WTC11 (cell line): Measurements from ENCODE around the gene BARX2. TPM values are rescaled to one million over a fixed set of nuclear protein-coding genes. Genes with fewer than 3 reads are reported as not detected.

Source experiments
- ATAC-seq: fragments of 200-7000 bp; cut with Tn5 transposase; 2 replicates; pipeline ENCODE4 v1.10.0; 2021; ENCODE audit warnings: mild to moderate bottlenecking, moderate library complexity
- CTCF ChIA-PET: fragments of 300-600 bp; sonication (Branson Sonifier 250); formaldehyde crosslinking; loops from one replicate; lab custom pipeline; 2021; ENCODE audit warnings: antibody characterized with exemption; lab: Charles Lee
- POLR2A ChIA-PET: fragments of 350-600 bp; sonication (Branson Sonifier 250); formaldehyde crosslinking; loops from one replicate; lab custom pipeline; 2021; ENCODE audit warnings: antibody characterized with exemption; lab: Charles Lee
- DNase-seq: peaks from one replicate; pipeline ENCODE4 v3.0.0; 2021; ENCODE audit warnings: low spot score
- H3K27ac Mint-ChIP-seq: 2 replicates; pipeline ENCODE4 v1.8.0; 2021; ENCODE audit warnings: mixed read lengths
- H3K27me3 Mint-ChIP-seq: 2 replicates; pipeline ENCODE4 v1.8.0; 2021; ENCODE audit warnings: low read depth, mild to moderate bottlenecking, moderate library complexity, mixed read lengths
- H3K36me3 Mint-ChIP-seq: 2 replicates; pipeline ENCODE4 v1.8.0; 2021; ENCODE audit warnings: mixed read lengths
- H3K4me1 Mint-ChIP-seq: 2 replicates; pipeline ENCODE4 v1.8.0; 2022; ENCODE audit warnings: mixed read lengths
- H3K4me3 Mint-ChIP-seq: 2 replicates; pipeline ENCODE4 v1.8.0; 2021; ENCODE audit warnings: mild to moderate bottlenecking, moderate library complexity, mixed read lengths
- H3K9me3 Mint-ChIP-seq: 2 replicates; pipeline ENCODE4 v1.8.0; 2021; ENCODE audit warnings: mixed read lengths
- AR ChIP-seq: fragments of 250-450 bp; sonication (Bioruptor Pico); IDR thresholded peaks from 2 replicates; pipeline ENCODE4 v1.9.0; 2021; ENCODE audit warnings: mild to moderate bottlenecking
- ATF1 ChIP-seq: sonication (generic); formaldehyde crosslinking; IDR thresholded peaks from 2 replicates; pipeline ENCODE4 v1.8.1; 2023; ENCODE audit warnings: mild to moderate bottlenecking, moderate library complexity, missing genetic modification reagents
- ATF2 ChIP-seq: sonication (generic); formaldehyde crosslinking; IDR thresholded peaks from 2 replicates; pipeline ENCODE4 v1.8.1; 2022; ENCODE audit warnings: low read depth, missing genetic modification reagents, borderline replicate concordance
- CDX4 ChIP-seq: fragments of 250-450 bp; sonication (Bioruptor Pico); IDR thresholded peaks from 2 replicates; pipeline ENCODE4 v1.9.0; 2021; ENCODE audit warnings: moderate library complexity, mild to moderate bottlenecking, inconsistent platforms, borderline replicate concordance
- CREB1 ChIP-seq: sonication (generic); formaldehyde crosslinking; IDR thresholded peaks from 2 replicates; pipeline ENCODE4 v1.8.0; 2023; ENCODE audit warnings: mild to moderate bottlenecking, missing genetic modification reagents
- CTCF ChIP-seq: fragments of 200-600 bp; IDR thresholded peaks from 2 replicates; pipeline ENCODE4 v1.8.0; 2022; ENCODE audit warnings: antibody characterized with exemption
- ELF4 ChIP-seq: sonication (generic); formaldehyde crosslinking; IDR thresholded peaks from 2 replicates; pipeline ENCODE4 v1.8.1; 2022; ENCODE audit warnings: low read depth, mild to moderate bottlenecking, moderate library complexity, missing genetic modification reagents
- FOXK1 ChIP-seq: sonication (generic); formaldehyde crosslinking; IDR thresholded peaks from 2 replicates; pipeline ENCODE4 v1.8.0; 2022; ENCODE audit warnings: mild to moderate bottlenecking, moderate library complexity, missing genetic modification reagents
- HMGXB4 ChIP-seq: sonication (generic); formaldehyde crosslinking; IDR thresholded peaks from 2 replicates; pipeline ENCODE4 v1.8.1; 2023; ENCODE audit warnings: mild to moderate bottlenecking, moderate library complexity, missing genetic modification reagents
- IRF1 ChIP-seq: sonication (generic); formaldehyde crosslinking; IDR thresholded peaks from 2 replicates; pipeline ENCODE4 v1.8.0; 2023; ENCODE audit warnings: missing genetic modification reagents
- KAT7 ChIP-seq: sonication (generic); formaldehyde crosslinking; IDR thresholded peaks from 2 replicates; pipeline ENCODE4 v1.8.1; 2023; ENCODE audit warnings: missing genetic modification reagents, mild to moderate bottlenecking, borderline replicate concordance
- MXD4 ChIP-seq: fragments of 250-450 bp; sonication (Bioruptor Pico); IDR thresholded peaks from 2 replicates; pipeline ENCODE4 v1.8.0; 2021; ENCODE audit warnings: mild to moderate bottlenecking, moderate library complexity, borderline replicate concordance
- NFATC4 ChIP-seq: fragments of 250-450 bp; sonication (Bioruptor Pico); IDR thresholded peaks from 2 replicates; pipeline ENCODE4 v1.9.0; 2021; ENCODE audit warnings: mild to moderate bottlenecking
- SMAD3 ChIP-seq: sonication (generic); formaldehyde crosslinking; IDR thresholded peaks from 2 replicates; pipeline ENCODE4 v1.8.0; 2022; ENCODE audit warnings: missing genetic modification reagents, mild to moderate bottlenecking, borderline replicate concordance
- USF2 ChIP-seq: sonication (generic); formaldehyde crosslinking; IDR thresholded peaks from 2 replicates; pipeline ENCODE4 v1.8.1; 2023; ENCODE audit warnings: mild to moderate bottlenecking, missing genetic modification reagents, moderate library complexity
- ZNF121 ChIP-seq: sonication (generic); formaldehyde crosslinking; IDR thresholded peaks from 2 replicates; pipeline ENCODE4 v1.8.0; 2023; ENCODE audit warnings: missing genetic modification reagents
- ZNF317 ChIP-seq: sonication (generic); formaldehyde crosslinking; IDR thresholded peaks from 2 replicates; pipeline ENCODE4 v1.8.1; 2023; ENCODE audit warnings: low read depth, mild to moderate bottlenecking, moderate library complexity, missing genetic modification reagents, borderline replicate concordance
- ZNF512 ChIP-seq: sonication (generic); formaldehyde crosslinking; IDR thresholded peaks from 2 replicates; pipeline ENCODE4 v1.8.1; 2022; ENCODE audit warnings: missing genetic modification reagents, borderline replicate concordance
- ZNF671 ChIP-seq: fragments of 250-450 bp; sonication (Bioruptor Pico); IDR thresholded peaks from 2 replicates; pipeline ENCODE4 v1.8.0; 2021; ENCODE audit warnings: mild to moderate bottlenecking
- ZSCAN18 ChIP-seq: fragments of 250-450 bp; sonication (Bioruptor Pico); IDR thresholded peaks from 2 replicates; pipeline ENCODE4 v2.1.2; 2022; ENCODE audit warnings: mild to moderate bottlenecking, moderate library complexity
- total RNA-seq: library from RNA; stranded (reverse); gene quantifications from 3 replicates; pipeline ENCODE4 v1.2.3, GENCODE V29; 2021

The BARX2 gene
- total RNA-seq, 1 experiment from 2014 or later: not detected

- peaks cover 3% of the 10 kb centered on the region; the same call in 1 of the 2 replicates for H3K9me3 Mint-ChIP-seq
- ATAC-seq (no peak), DNase-seq (no peak)
- H3K27ac Mint-ChIP-seq: no peak overlapping the region
- H3K36me3 Mint-ChIP-seq: no peaks in the 10 kb centered on the region
- CTCF ChIA-PET: interaction anchor here (1.7 kb wide), 1 partner anchor 270 kb away, joined by 4 read pairs; no protein-coding TSS in a partner anchor
- H3K4me3 Mint-ChIP-seq: no peak overlapping the region
- 0 out of 2 replicates have a peak, but pooled peaks cover 2% of the 10 kb centered on the region for H3K4me1 Mint-ChIP-seq
- H3K27me3 Mint-ChIP-seq: no peaks in the 10 kb centered on the region
- no peak for TF ChIP-seq ATF2 (CRISPR knock-in tag)
- TF ChIP-seq ATF1: no peak
- TF ChIP-seq CDX4 (CRISPR knock-in tag): no peak
- no peak for TF ChIP-seq ZNF121 (CRISPR knock-in tag)
- no peak for TF ChIP-seq ELF4 (CRISPR knock-in tag)
- TF ChIP-seq AR: no peak
- TF ChIP-seq ZNF671 (CRISPR knock-in tag): no peak
- TF ChIP-seq MXD4 (CRISPR knock-in tag): no peak
- no peak for TF ChIP-seq ZSCAN18 (CRISPR knock-in tag)
- TF ChIP-seq NFATC4 (CRISPR knock-in tag): no peak
- TF ChIP-seq ZNF512 (CRISPR knock-in tag): no peak
- no peak for TF ChIP-seq IRF1 (CRISPR knock-in tag)
- no peak for TF ChIP-seq KAT7 (CRISPR knock-in tag)
- TF ChIP-seq, all 79 proteins: peak for 0
- POLR2A ChIA-PET: no interaction called here
Observed at GRCh38 chr11:129425214-129425613, 49.6 kb downstream of the BARX2 start.

GRCh38 chr11:129426038-129426437 lies 50.4 kb downstream of the BARX2 start:
- CTCF ChIA-PET: interaction anchor here (1.7 kb wide), 1 partner anchor 269 kb away, joined by 4 read pairs; no protein-coding TSS in a partner anchor

More at GRCh38 chr11:129426038-129426437, 50.4 kb downstream of the BARX2 start:
- H3K4me3 Mint-ChIP-seq: no peak overlapping the region
- peaks cover 6% of the 10 kb centered on the region for H3K36me3 Mint-ChIP-seq
- peaks cover 9% of the 10 kb centered on the region for H3K9me3 Mint-ChIP-seq
- 0 out of 2 replicates have a peak, but pooled peaks cover 2% of the 10 kb centered on the region for H3K4me1 Mint-ChIP-seq
- H3K27me3 Mint-ChIP-seq: no peaks in the 10 kb centered on the region
- POLR2A ChIA-PET: no interaction called here
- H3K27ac Mint-ChIP-seq: no peak overlapping the region
- DNase-seq (no peak), ATAC-seq (no peak)
- TF ChIP-seq CTCF: no peak
- no peak for TF ChIP-seq ZNF121 (CRISPR knock-in tag)
- TF ChIP-seq CDX4 (CRISPR knock-in tag): no peak
- no peak for TF ChIP-seq HMGXB4 (CRISPR knock-in tag)
- no peak for TF ChIP-seq SMAD3
- TF ChIP-seq FOXK1 (CRISPR knock-in tag): no peak
- TF ChIP-seq USF2: no peak
- no peak for TF ChIP-seq CREB1 (CRISPR knock-in tag)
- no peak for TF ChIP-seq ZNF317 (CRISPR knock-in tag)
